ENCODE measurements around the gene ACAD10.

DNA sequence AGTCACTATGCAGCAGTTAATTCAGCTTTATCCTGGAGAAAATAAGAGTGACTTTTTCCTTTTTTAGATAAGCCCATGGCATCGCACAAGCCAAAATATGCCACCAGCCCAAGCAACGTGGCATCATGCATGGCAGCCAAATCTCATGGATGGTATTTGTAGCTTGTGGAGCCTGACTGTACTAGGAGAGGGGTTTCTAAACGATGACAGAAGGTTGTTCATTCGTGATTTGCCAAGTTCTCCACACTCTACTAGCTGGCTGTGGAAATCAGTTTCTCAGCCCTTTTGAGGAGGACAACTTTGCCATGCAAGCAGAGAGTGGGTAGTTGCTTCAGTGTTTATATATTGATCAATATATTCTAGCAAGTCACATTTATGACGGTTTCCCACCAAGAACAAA is 45.3 kb upstream of the ACAD10 start:
- TF ChIP-seq, protein P1, sequence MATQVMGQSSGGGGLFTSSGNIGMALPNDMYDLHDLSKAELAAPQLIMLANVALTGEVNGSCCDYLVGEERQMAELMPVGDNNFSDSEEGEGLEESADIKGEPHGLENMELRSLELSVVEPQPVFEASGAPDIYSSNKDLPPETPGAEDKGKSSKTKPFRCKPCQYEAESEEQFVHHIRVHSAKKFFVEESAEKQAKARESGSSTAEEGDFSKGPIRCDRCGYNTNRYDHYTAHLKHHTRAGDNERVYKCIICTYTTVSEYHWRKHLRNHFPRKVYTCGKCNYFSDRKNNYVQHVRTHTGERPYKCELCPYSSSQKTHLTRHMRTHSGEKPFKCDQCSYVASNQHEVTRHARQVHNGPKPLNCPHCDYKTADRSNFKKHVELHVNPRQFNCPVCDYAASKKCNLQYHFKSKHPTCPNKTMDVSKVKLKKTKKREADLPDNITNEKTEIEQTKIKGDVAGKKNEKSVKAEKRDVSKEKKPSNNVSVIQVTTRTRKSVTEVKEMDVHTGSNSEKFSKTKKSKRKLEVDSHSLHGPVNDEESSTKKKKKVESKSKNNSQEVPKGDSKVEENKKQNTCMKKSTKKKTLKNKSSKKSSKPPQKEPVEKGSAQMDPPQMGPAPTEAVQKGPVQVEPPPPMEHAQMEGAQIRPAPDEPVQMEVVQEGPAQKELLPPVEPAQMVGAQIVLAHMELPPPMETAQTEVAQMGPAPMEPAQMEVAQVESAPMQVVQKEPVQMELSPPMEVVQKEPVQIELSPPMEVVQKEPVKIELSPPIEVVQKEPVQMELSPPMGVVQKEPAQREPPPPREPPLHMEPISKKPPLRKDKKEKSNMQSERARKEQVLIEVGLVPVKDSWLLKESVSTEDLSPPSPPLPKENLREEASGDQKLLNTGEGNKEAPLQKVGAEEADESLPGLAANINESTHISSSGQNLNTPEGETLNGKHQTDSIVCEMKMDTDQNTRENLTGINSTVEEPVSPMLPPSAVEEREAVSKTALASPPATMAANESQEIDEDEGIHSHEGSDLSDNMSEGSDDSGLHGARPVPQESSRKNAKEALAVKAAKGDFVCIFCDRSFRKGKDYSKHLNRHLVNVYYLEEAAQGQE (tag by site-specific recombination; IDR thresholded peaks at IDR 0.05): no peak
- TF ChIP-seq YY1 (tag by site-specific recombination; IDR thresholded peaks at IDR 0.05) (no peak), KLF16 (tag by site-specific recombination; IDR thresholded peaks at IDR 0.05) (no peak)

All from HEK293 (cell line).